Tibial nerve (tissue), 3 donors: ENCODE data around the gene MCF2L.

Source experiments
- CTCF ChIP-seq, 5 experiments: fragments of 200-600 bp in 3 of 5; fragments of 450-650 bp in 2 of 5; sonication (generic) in 3 of 5; IDR thresholded peaks; one replicate each; pipeline ENCODE4 v1.5.1; 2016 to 2019; ENCODE audit warnings: antibody characterized with exemption in 5 of 5, mild to moderate bottlenecking in 3 of 5, moderate library complexity in 2 of 5
- POLR2A ChIP-seq, 2 donors: fragments of 450-650 bp; IDR thresholded peaks; one replicate each; pipeline ENCODE4 v1.6.1; 2017; ENCODE audit warnings: antibody characterized with exemption in 2 of 2, mild to moderate bottlenecking in 2 of 2, moderate library complexity in 2 of 2

- TF ChIP-seq CTCF (IDR thresholded peaks at IDR 0.05) (no peak), POLR2A (IDR thresholded peaks at IDR 0.05) (no peak)
These were observed 11.4 kb downstream of the MCF2L start for GRCh38 chr13:112980434-112980833.
